Gastrocnemius medialis (tissue), 4 donors: ENCODE results near the gene NHERF2. TPM values are rescaled to one million over a fixed set of nuclear protein-coding genes. Genes with fewer than 3 reads are reported as not detected.

Experiments
- ATAC-seq, 2 donors: fragments of 150-250 bp; one replicate each; pipeline ENCODE4 v1.9.1; 2016
- DNase-seq, 2 donors: peaks; one replicate each; pipeline ENCODE4 v3.0.0-alpha.2; 2019
- H3K27ac ChIP-seq, 4 donors: fragments of 200-600 bp; sonication (generic); 1 replicate in 1 of 4; 2 replicates in 3 of 4; pipeline ENCODE4 v1.5.1; 2016 to 2018; ENCODE audit warnings: mild to moderate bottlenecking in 2 of 4, moderate library complexity in 1 of 4
- H3K27me3 ChIP-seq, 3 donors: fragments of 200-600 bp; sonication (generic) in 2 of 3; 1 replicate in 1 of 3; 2 replicates in 2 of 3; pipeline versions ENCODE4 v1.5.1 to v1.6.0; 2016 to 2019; ENCODE audit warnings: mild to moderate bottlenecking in 1 of 3, moderate library complexity in 1 of 3
- H3K36me3 ChIP-seq, 2 donors: fragments of 200-600 bp; sonication (generic) in 1 of 2; one replicate each; pipeline ENCODE4 v1.5.1; 2017 to 2018
- H3K4me1 ChIP-seq, 2 donors: fragments of 200-600 bp; sonication (generic) in 1 of 2; one replicate each; pipeline ENCODE4 v1.5.1; 2016 to 2017; ENCODE audit warnings: mild to moderate bottlenecking in 2 of 2
- H3K4me3 ChIP-seq, 4 donors: fragments of 200-600 bp; sonication (generic) in 3 of 4; 1 replicate in 1 of 4; 2 replicates in 3 of 4; pipeline ENCODE4 v1.5.1; 2016 to 2019; ENCODE audit warnings: mild to moderate bottlenecking in 2 of 4
- H3K9me3 ChIP-seq, 3 donors: fragments of 200-600 bp; sonication (generic) in 2 of 3; 1 replicate in 1 of 3; 2 replicates in 2 of 3; pipeline ENCODE4 v1.5.1; 2016 to 2019
- POLR2A ChIP-seq, 2 donors: fragments of 450-650 bp; IDR thresholded peaks; one replicate each; pipeline ENCODE4 v1.6.1; 2017; ENCODE audit warnings: antibody characterized with exemption in 2 of 2, mild to moderate bottlenecking in 2 of 2, moderate library complexity in 2 of 2
- in situ Hi-C, 4 donors: fragments of 200-750 bp; cut with MboI; loops; one replicate each; pipeline versions ENCODE4 v1.15.0 to v1.8.0; 2017; ENCODE audit warnings: low sequenced_read_pairs in 4 of 4
- intact Hi-C: fragments of 100-400 bp; cut with DNase I; formaldehyde crosslinking; loops from one replicate; pipeline ENCODE4 v1.15.1; 2023; ENCODE audit warnings: low total_unique reads
- total RNA-seq, 4 donors: library from RNA; depleted of rRNA; stranded (reverse); fragments of >200 nt; gene quantifications; one replicate each; pipeline versions ENCODE4 v1.1.0 to v1.2.3, GENCODE V29; 2016
- TF ChIP-seq, protein P1 (sequence below), 5 experiments: fragments of 450-650 bp in 3 of 5; fragments of 200-600 bp in 2 of 5; sonication (generic) in 2 of 5; IDR thresholded peaks in 4 of 5; conservative IDR thresholded peaks in 1 of 5; 1 replicate in 4 of 5; 2 replicates in 1 of 5; pipeline ENCODE4 v1.5.1; 2016 to 2019; ENCODE audit warnings: antibody characterized with exemption in 5 of 5, mild to moderate bottlenecking in 3 of 5, moderate library complexity in 3 of 5

Gene NHERF2
- total RNA-seq, 4 donors from 2014 or later: 51.6 to 86.9 (median 74.4) TPM

DNA sequence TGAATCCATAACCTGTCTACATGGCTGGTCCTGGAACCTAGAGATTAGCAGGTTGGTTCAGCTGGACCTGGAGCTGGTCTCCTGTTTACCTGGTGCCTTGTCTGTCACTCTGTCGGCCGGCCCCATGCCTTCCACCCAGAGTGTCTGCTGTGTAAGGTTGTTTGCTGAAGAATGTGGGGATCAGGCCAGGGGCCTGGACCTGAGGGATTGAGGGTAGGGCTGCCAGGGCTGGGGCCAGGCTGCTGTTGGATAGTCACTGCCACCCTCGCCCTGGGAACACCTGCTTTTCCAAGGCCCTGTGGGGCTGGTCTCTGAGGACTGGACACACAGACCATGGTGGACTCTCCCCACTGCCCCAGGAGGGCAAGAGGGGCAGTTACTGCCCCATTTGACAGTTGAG is 1.4 kb downstream of the NHERF2 start:
- H3K4me1 ChIP-seq: peaks cover 0 to 18% of the 10 kb centered on the region in 2 donors
- no peaks in the 10 kb centered on the region for H3K9me3 ChIP-seq
- no peaks in the 10 kb centered on the region for H3K36me3 ChIP-seq
- no peaks in the 10 kb centered on the region for H3K27me3 ChIP-seq
- in situ Hi-C loops (no loop called here), intact Hi-C loops (no loop called here)
- TF ChIP-seq, protein P1, sequence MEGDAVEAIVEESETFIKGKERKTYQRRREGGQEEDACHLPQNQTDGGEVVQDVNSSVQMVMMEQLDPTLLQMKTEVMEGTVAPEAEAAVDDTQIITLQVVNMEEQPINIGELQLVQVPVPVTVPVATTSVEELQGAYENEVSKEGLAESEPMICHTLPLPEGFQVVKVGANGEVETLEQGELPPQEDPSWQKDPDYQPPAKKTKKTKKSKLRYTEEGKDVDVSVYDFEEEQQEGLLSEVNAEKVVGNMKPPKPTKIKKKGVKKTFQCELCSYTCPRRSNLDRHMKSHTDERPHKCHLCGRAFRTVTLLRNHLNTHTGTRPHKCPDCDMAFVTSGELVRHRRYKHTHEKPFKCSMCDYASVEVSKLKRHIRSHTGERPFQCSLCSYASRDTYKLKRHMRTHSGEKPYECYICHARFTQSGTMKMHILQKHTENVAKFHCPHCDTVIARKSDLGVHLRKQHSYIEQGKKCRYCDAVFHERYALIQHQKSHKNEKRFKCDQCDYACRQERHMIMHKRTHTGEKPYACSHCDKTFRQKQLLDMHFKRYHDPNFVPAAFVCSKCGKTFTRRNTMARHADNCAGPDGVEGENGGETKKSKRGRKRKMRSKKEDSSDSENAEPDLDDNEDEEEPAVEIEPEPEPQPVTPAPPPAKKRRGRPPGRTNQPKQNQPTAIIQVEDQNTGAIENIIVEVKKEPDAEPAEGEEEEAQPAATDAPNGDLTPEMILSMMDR (IDR thresholded peaks at IDR 0.05 in 4 of 5, conservative IDR thresholded peaks at IDR 0.05 in 1 of 5): no peak
- no peak for TF ChIP-seq POLR2A (IDR thresholded peaks at IDR 0.05)
- ATAC-seq (no peak), DNase-seq (no peak)
- H3K27ac ChIP-seq: peak overlapping the region in 3 of 4 donors; percentile 39 to 68 (median 49)
- peak overlapping the region; percentile 50 to 76 (median 65) for H3K4me3 ChIP-seq

DNA sequence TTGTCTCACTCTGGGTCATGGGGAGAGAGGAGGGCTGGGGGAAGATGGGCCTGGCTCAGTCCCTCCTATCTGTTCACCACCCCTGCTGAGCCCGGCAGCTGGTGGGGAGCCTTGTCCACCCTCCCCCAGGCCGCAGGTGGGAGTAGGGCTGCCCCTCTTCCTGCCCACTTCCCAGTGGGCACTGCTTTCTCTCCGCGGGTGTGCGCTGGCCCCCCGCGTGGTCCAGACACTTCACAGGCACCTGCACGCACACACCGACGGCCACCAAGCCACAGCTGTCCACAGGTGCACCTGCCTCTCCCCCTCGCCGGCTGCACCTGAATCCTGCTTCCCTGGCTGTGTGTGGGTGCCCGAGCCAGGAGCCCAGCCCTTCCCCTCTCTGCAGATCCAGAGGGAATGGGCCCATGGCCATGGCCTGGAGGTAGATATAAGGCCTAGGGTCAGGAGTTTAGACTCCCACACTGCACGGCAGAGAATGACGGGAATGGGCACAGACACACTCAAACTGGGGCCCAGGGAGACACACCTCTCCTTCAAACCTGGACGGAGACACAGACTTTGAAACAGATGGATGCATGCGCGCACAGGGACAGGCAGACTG is 2.0 kb downstream of the NHERF2 start:
- Histone ChIP-seq H3K4me1 (peaks cover 0 to 18% of the 10 kb centered on the region in 2 donors), H3K9me3 (no peaks in the 10 kb centered on the region), H3K36me3 (no peaks in the 10 kb centered on the region), H3K4me3 (peak overlapping the region; percentile 25 to 76 (median 56)), H3K27ac (peak overlapping the region in 3 of 4 donors; percentile 39 to 68 (median 49)), H3K27me3 (no peaks in the 10 kb centered on the region)
- in situ Hi-C loops (no loop called here), intact Hi-C loops (no loop called here)
- TF ChIP-seq, protein P1 (IDR thresholded peaks at IDR 0.05 in 4 of 5, conservative IDR thresholded peaks at IDR 0.05 in 1 of 5): no peak
- no peak for TF ChIP-seq POLR2A (IDR thresholded peaks at IDR 0.05)
- DNase-seq: no peak
- ATAC-seq: no peak

DNA sequence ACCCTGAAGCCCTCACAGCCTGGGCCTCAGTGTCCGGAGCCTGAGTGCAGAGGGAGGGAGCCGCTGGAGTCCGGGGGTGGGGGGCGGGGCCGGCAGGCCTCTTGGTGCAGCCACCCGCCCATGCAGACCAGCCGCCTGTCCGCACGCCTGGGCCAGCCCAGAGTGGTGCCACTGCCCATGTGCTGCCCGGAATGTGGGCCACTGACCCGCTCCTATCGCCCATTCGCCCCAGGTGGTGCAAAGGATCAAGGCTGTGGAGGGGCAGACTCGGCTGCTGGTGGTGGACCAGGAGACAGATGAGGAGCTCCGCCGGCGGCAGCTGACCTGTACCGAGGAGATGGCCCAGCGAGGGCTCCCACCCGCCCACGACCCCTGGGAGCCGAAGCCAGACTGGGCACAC is 2.6 kb downstream of the NHERF2 start:
- in situ Hi-C loops (no loop called here), intact Hi-C loops (no loop called here)
- no peak for ATAC-seq
- Histone ChIP-seq H3K4me1 (peaks cover 0 to 20% of the 10 kb centered on the region in 2 donors), H3K4me3 (peak overlapping the region; percentile 25 to 62 (median 32)), H3K27me3 (no peaks in the 10 kb centered on the region), H3K9me3 (no peaks in the 10 kb centered on the region), H3K36me3 (no peaks in the 10 kb centered on the region), H3K27ac (peak overlapping the region; percentile 76 to 85 (median 78))
- TF ChIP-seq, protein P1 (IDR thresholded peaks at IDR 0.05 in 4 of 5, conservative IDR thresholded peaks at IDR 0.05 in 1 of 5): no peak
- TF ChIP-seq POLR2A (IDR thresholded peaks at IDR 0.05): no peak
- no peak for DNase-seq

DNA sequence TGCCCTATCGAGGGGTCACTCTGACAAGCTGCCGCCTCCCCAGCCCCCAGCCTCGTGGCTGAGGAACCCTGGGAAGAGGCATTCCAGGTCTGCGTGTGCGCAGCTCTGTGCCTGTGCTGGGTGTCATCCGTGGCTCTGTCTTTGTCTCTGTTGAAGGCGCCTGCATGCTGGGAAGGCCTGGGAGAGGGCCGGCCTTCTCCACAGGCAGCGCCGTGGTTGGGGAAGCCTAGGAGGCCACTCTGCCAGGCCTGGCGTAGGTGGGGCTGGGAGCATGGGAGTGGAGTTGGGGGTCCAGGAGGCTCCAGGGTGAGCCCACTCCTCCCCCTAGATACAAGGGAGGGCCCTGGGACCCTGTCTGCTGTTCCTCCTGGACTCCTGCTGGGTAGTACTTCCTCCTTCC is 3.3 kb downstream of the NHERF2 start:
- H3K4me3 ChIP-seq: peak overlapping the region; percentile 17 to 62 (median 32)
- ATAC-seq (no peak), DNase-seq (no peak)
- H3K36me3 ChIP-seq: no peaks in the 10 kb centered on the region
- H3K9me3 ChIP-seq: no peaks in the 10 kb centered on the region
- in situ Hi-C loops (no loop called here), intact Hi-C loops (no loop called here)
- peaks cover 0 to 22% of the 10 kb centered on the region in 2 donors for H3K4me1 ChIP-seq
- no peaks in the 10 kb centered on the region for H3K27me3 ChIP-seq
- no peak for TF ChIP-seq POLR2A (IDR thresholded peaks at IDR 0.05)
- TF ChIP-seq, protein P1 (IDR thresholded peaks at IDR 0.05 in 4 of 5, conservative IDR thresholded peaks at IDR 0.05 in 1 of 5): no peak
- peak overlapping the region; percentile 76 to 85 (median 78) for H3K27ac ChIP-seq
